ENCODE results near the gene CCNF.

DNA sequence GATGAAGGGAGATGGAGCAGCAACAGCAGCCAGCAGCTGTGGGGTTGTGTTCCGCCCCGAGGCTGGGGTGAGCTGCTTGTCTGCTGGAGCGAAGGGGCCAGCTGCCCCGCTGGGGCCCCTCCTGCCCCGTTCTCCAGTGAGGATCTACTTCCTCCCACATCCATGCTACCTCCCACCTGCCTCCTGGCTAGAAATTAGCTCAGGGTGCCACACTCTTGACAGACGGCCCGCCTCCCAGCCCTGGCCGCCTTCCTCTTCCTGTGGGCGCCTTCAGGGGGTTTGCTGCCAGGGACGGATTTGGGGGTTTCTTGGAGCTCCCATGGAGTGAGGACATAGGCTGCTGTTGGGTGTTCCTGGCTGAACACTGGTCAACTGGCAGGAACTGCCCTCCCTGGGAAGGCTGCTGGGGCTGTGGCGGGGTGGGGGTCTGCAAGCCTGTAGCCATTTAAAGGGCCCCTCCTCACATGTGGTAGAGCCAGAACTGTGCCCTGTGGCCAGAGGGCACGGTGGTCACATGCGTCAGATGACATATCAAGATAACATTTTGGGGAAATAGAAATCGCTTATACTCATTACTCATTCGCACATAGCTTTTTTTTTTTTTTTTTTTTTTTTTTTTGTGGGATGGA lies 58.8 kb downstream of the CCNF start:
- TF ChIP-seq, protein P1, sequence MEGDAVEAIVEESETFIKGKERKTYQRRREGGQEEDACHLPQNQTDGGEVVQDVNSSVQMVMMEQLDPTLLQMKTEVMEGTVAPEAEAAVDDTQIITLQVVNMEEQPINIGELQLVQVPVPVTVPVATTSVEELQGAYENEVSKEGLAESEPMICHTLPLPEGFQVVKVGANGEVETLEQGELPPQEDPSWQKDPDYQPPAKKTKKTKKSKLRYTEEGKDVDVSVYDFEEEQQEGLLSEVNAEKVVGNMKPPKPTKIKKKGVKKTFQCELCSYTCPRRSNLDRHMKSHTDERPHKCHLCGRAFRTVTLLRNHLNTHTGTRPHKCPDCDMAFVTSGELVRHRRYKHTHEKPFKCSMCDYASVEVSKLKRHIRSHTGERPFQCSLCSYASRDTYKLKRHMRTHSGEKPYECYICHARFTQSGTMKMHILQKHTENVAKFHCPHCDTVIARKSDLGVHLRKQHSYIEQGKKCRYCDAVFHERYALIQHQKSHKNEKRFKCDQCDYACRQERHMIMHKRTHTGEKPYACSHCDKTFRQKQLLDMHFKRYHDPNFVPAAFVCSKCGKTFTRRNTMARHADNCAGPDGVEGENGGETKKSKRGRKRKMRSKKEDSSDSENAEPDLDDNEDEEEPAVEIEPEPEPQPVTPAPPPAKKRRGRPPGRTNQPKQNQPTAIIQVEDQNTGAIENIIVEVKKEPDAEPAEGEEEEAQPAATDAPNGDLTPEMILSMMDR (IDR thresholded peaks at IDR 0.05) = no peak
- TF ChIP-seq POLR2A (IDR thresholded peaks at IDR 0.05) = no peak

Measured in heart left ventricle (tissue), 13 donors.